ENCODE results near the gene MPIG6B. TPM values are rescaled to one million over a fixed set of nuclear protein-coding genes. Genes with fewer than 3 reads are reported as not detected.
A peak's percentile ranks its signal among the peaks of the same experiment; 100 is the strongest.

The MPIG6B gene
- total RNA-seq, 2 donors from 2014 or later: not detected

DNA sequence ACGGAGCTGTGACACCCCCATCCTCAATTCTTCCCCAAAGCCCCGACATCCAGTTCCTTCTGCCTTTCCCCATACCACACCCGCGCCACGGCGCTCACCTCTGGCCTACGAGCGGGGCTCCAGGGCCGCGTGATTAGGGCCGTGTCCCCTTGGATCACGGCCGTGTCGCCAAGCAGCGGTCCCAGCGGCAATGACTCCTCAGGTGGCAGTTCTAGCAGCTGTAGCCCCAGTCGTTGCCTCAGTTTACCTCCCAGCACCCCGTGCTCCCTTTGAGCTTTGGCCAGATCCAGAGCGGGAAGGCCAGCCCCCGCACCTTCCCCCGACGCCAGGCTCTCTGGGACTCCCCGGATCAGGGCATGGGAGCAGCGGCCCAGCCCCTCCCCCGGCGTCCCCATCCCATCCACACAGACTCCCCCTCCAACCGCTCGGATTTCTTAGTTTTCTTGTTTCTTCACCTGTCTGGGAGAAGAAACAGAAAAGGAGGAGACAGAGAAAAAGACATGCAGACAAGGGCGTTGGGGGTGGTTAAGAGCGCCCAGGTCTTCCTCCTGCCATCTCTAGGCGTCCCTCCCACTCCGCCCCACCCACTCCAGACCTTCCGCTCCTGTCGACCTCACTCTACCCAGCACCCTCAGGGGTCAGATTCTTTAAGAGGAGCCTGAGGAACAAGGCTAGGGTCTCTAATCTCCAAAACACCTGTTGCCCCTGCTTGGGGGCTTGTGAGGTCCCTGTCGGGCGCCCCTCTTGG lies 5.8 kb downstream of the MPIG6B start, which contains the start of gene DDAH2:
Gene DDAH2 (minus strand): TSS at position 533 of the 748 bp plus-strand sequence. CDS start 138 bp downstream, at position 395.
- Mint-ChIP-seq H3K27me3 (ENCODE audit: insufficient read depth) (no peaks in the 10 kb centered on the region), H3K36me3 (ENCODE audit: low read depth) (peaks cover 62% of the 10 kb centered on the region), H3K27ac (peak within 1 kb of the TSS; percentile 97), H3K4me3 (peak within 1 kb of the TSS; percentile 92), H3K9me3 (no peaks in the 10 kb centered on the region), H3K4me1 (peaks cover 13% of the 10 kb centered on the region)
- 49 to 68% methylated on average over 13 to 36 of the region's 36 CpGs for WGBS, 2 experiments (ENCODE audit: insufficient coverage in 1 of 2, insufficient read length in 1 of 2)
- Histone ChIP-seq H3K27me3 (ENCODE audit: control insufficient read depth, insufficient read depth, low read length, poor library complexity, severe bottlenecking) (no peaks in the 10 kb centered on the region), H3K4me3 (ENCODE audit: low read length) (peak within 1 kb of the TSS; percentile 88), H3K36me3 (ENCODE audit: control insufficient read depth, insufficient read depth, low read length) (peaks cover 69% of the 10 kb centered on the region), H3K9me3 (ENCODE audit: control insufficient read depth, low read length) (no peaks in the 10 kb centered on the region), H3K27ac (ENCODE audit: low read depth, low read length) (peak within 1 kb of the TSS; percentile 97), H3K9ac (ENCODE audit: extremely low read depth, low read length, poor library complexity, severe bottlenecking) (peak within 1 kb of the TSS; percentile 84), H3K4me1 (ENCODE audit: control insufficient read depth, insufficient read depth, low read length) (peaks cover 3% of the 10 kb centered on the region)
- TF ChIP-seq CTCF (conservative IDR thresholded peaks at IDR 0.05): peak; percentile 78
- DNase-seq: no peak

- peak; percentile 97 for DNase-seq
- H3K27me3 ChIP-seq (ENCODE audit: control insufficient read depth, insufficient read depth, low read length, poor library complexity, severe bottlenecking): no peaks in the 10 kb centered on the region
- Mint-ChIP-seq H3K4me3 (peak overlapping the region; percentile 92), H3K27ac (peak overlapping the region; percentile 97), H3K27me3 (ENCODE audit: insufficient read depth) (no peaks in the 10 kb centered on the region), H3K9me3 (no peaks in the 10 kb centered on the region), H3K36me3 (ENCODE audit: low read depth) (peaks cover 67% of the 10 kb centered on the region), H3K4me1 (peaks cover 19% of the 10 kb centered on the region)
- H3K9me3 ChIP-seq (ENCODE audit: control insufficient read depth, low read length): no peaks in the 10 kb centered on the region
- peak overlapping the region; percentile 84 for H3K9ac ChIP-seq (ENCODE audit: extremely low read depth, low read length, poor library complexity, severe bottlenecking)
- WGBS, 2 experiments (ENCODE audit: insufficient coverage in 1 of 2, insufficient read length in 1 of 2): 0% methylated on average over 11 to 29 of the region's 29 CpGs
- H3K36me3 ChIP-seq (ENCODE audit: control insufficient read depth, insufficient read depth, low read length): peaks cover 75% of the 10 kb centered on the region
- TF ChIP-seq CTCF (conservative IDR thresholded peaks at IDR 0.05): no peak
- H3K4me3 ChIP-seq (ENCODE audit: low read length): peak overlapping the region; percentile 88
- H3K27ac ChIP-seq (ENCODE audit: low read depth, low read length): peak overlapping the region; percentile 97
- H3K4me1 ChIP-seq (ENCODE audit: control insufficient read depth, insufficient read depth, low read length): peaks cover 4% of the 10 kb centered on the region
Measured at GRCh38 chr6:31729515-31729978, 6.4 kb downstream of the MPIG6B start.

GRCh38 chr6:31729979-31730630 lies 6.9 kb downstream of the MPIG6B start:
- DNase-seq: peak; percentile 97
- peak overlapping the region; percentile 84 for H3K9ac ChIP-seq (ENCODE audit: extremely low read depth, low read length, poor library complexity, severe bottlenecking)

More at GRCh38 chr6:31729979-31730630, 6.9 kb downstream of the MPIG6B start:
- Histone ChIP-seq H3K4me3 (ENCODE audit: low read length) (peak overlapping the region; percentile 88), H3K9me3 (ENCODE audit: control insufficient read depth, low read length) (no peaks in the 10 kb centered on the region), H3K4me1 (ENCODE audit: control insufficient read depth, insufficient read depth, low read length) (peaks cover 5% of the 10 kb centered on the region), H3K27me3 (ENCODE audit: control insufficient read depth, insufficient read depth, low read length, poor library complexity, severe bottlenecking) (no peaks in the 10 kb centered on the region), H3K36me3 (ENCODE audit: control insufficient read depth, insufficient read depth, low read length) (peaks cover 76% of the 10 kb centered on the region), H3K27ac (ENCODE audit: low read depth, low read length) (peak overlapping the region; percentile 97)
- Mint-ChIP-seq H3K27me3 (ENCODE audit: insufficient read depth) (no peaks in the 10 kb centered on the region), H3K4me3 (peak overlapping the region; percentile 92), H3K27ac (peak overlapping the region; percentile 97), H3K9me3 (no peaks in the 10 kb centered on the region), H3K36me3 (ENCODE audit: low read depth) (peaks cover 67% of the 10 kb centered on the region), H3K4me1 (peaks cover 19% of the 10 kb centered on the region)
- TF ChIP-seq CTCF (conservative IDR thresholded peaks at IDR 0.05): no peak
- WGBS, 2 experiments (ENCODE audit: insufficient coverage in 1 of 2, insufficient read length in 1 of 2): 1% methylated on average over 26 to 43 of the region's 46 CpGs
